ENCODE data around the gene PNPLA1. TPM values are rescaled to one million over a fixed set of nuclear protein-coding genes. Genes with fewer than 3 reads are reported as not detected.

Gene PNPLA1
- total RNA-seq, 1 experiment from 2014 or later: 0.10 TPM

GRCh38 chr6:36306375-36306774 lies 36.5 kb downstream of the PNPLA1 start:
- no peak overlapping the region for H3K27ac ChIP-seq (ENCODE audit: low read depth, low read length)
- no peak overlapping the region for H3K4me3 ChIP-seq (replicated peaks in 1 of 2; ENCODE audit: low read depth in 1 of 2, low read length in 2 of 2)
- no peaks in the 10 kb centered on the region for H3K36me3 ChIP-seq (ENCODE audit: control insufficient read depth in 1 of 2, insufficient read depth in 2 of 2, low read length in 2 of 2)
- peaks cover 0 to 4% of the 10 kb centered on the region in 2 experiments; a peak in 1 of 4 replicates for H3K9me3 ChIP-seq (ENCODE audit: control insufficient read depth in 1 of 2, insufficient read depth in 1 of 2, low read depth in 1 of 2, low read length in 2 of 2)
- no peaks in the 10 kb centered on the region for H3K27me3 ChIP-seq (ENCODE audit: insufficient read depth, low read length)
- H3K9ac ChIP-seq (ENCODE audit: low read length): no peak overlapping the region
- no peak for ATAC-seq
- CTCF ChIA-PET: interaction anchor here (1.6 kb wide), 1 partner anchor 13 kb away, joined by 3 read pairs; no protein-coding TSS in a partner anchor
- H3K4me1 ChIP-seq (ENCODE audit: control insufficient read depth in 1 of 2, insufficient read depth in 2 of 2, low read length in 2 of 2): peaks cover 0 to 4% of the 10 kb centered on the region in 2 experiments; a peak in 1 of 4 replicates
- intact Hi-C loops (cut with micrococcal nuclease): no loop called here
- no peak overlapping the region for H2AFZ ChIP-seq (ENCODE audit: low read depth, low read length, poor library complexity, severe bottlenecking)
- DNase-seq (ENCODE audit: low read depth, low spot score): no peak
- H3K4me2 ChIP-seq (ENCODE audit: low read length): no peak overlapping the region
- no peak for TF ChIP-seq SIN3A (IDR thresholded peaks at IDR 0.05; ENCODE audit: low read depth)
- no peak for TF ChIP-seq ZNF274 (IDR thresholded peaks at IDR 0.05; ENCODE audit: low read depth, low read length)
- no peak for TF ChIP-seq TCF7L2 (IDR thresholded peaks at IDR 0.05; ENCODE audit: borderline replicate concordance, extremely low read depth, insufficient read depth, insufficient read length)
- no peak for TF ChIP-seq POLR2A (IDR thresholded peaks at IDR 0.05; ENCODE audit: borderline replicate concordance, extremely low read depth, insufficient read depth, insufficient read length)
- TF ChIP-seq ELF1 (IDR thresholded peaks at IDR 0.05; ENCODE audit: borderline replicate concordance, low read depth): no peak
- no peak for TF ChIP-seq FOSL1 (IDR thresholded peaks at IDR 0.05; ENCODE audit: low read depth)
- no peak for TF ChIP-seq CTCF (IDR thresholded peaks at IDR 0.05 in 2 of 3, conservative IDR thresholded peaks at IDR 0.05 in 1 of 3; ENCODE audit: borderline replicate concordance in 1 of 3, insufficient read depth in 1 of 3, low read depth in 2 of 3, low read length in 2 of 3)
- no peak for TF ChIP-seq ZBTB33 (IDR thresholded peaks at IDR 0.05; ENCODE audit: extremely low read depth, insufficient replicate concordance, low read length)
- TF ChIP-seq SRF (IDR thresholded peaks at IDR 0.05; ENCODE audit: low read depth): no peak
- no peak for TF ChIP-seq ATF3 (IDR thresholded peaks at IDR 0.05)
- TF ChIP-seq CEBPB (IDR thresholded peaks at IDR 0.05; ENCODE audit: low read depth): no peak
- no TSS peak for BruUV-seq (replicated peaks)
- no peaks in the 10 kb centered on the region for H3K9me2 ChIP-seq (ENCODE audit: insufficient read depth)
- no peaks in the 10 kb centered on the region for H4K20me1 ChIP-seq (ENCODE audit: insufficient read depth)
- RAD21 ChIA-PET (ENCODE audit: low non-redundant PET in 1 of 2, low total read pairs in 2 of 2, uncharacterized antibody in 2 of 2, unreplicated experiment in 2 of 2): no interaction called here
- no peaks in the 10 kb centered on the region for H3K79me2 ChIP-seq (ENCODE audit: insufficient read depth, low read length)
- POLR2A ChIA-PET: no interaction called here

Measured in HCT116 (cell line).